ENCODE results near the gene UBAP2. TPM values are rescaled to one million over a fixed set of nuclear protein-coding genes. Genes with fewer than 3 reads are reported as not detected.
"Not testable (repeated sequence)": the region's sequence is repeated elsewhere in the genome, so short reads cannot be mapped to it uniquely, and the experiment has no call there.

The UBAP2 gene
- total RNA-seq, 1 donor from 2014 or later: 87.7 TPM

GRCh38 chr9:34025811-34026210 lies 22.9 kb downstream of the UBAP2 start:
- Mint-ChIP-seq H3K4me3 (ENCODE audit: unreplicated experiment) (no peak overlapping the region), H3K27ac (ENCODE audit: unreplicated experiment) (no peak overlapping the region), H3K9me3 (ENCODE audit: unreplicated experiment) (no peaks in the 10 kb centered on the region), H3K36me3 (ENCODE audit: low read depth, unreplicated experiment) (no peaks in the 10 kb centered on the region), H3K4me1 (ENCODE audit: unreplicated experiment) (peaks cover 7% of the 10 kb centered on the region), H3K27me3 (ENCODE audit: unreplicated experiment) (no peaks in the 10 kb centered on the region)
- DNase-seq (ENCODE audit: low spot score): no peak
- TF ChIP-seq CTCF (IDR thresholded peaks at IDR 0.05; ENCODE audit: unreplicated experiment): no peak

- H3K27me3 Mint-ChIP-seq (ENCODE audit: unreplicated experiment): peaks cover 1% of the 10 kb centered on the region
- H3K4me3 Mint-ChIP-seq (ENCODE audit: unreplicated experiment): no peak overlapping the region
- H3K9me3 Mint-ChIP-seq (ENCODE audit: unreplicated experiment): no peaks in the 10 kb centered on the region
- DNase-seq (ENCODE audit: low spot score): no peak
- peak overlapping the region; percentile 41 for H3K27ac Mint-ChIP-seq (ENCODE audit: unreplicated experiment)
- no peaks in the 10 kb centered on the region for H3K36me3 Mint-ChIP-seq (ENCODE audit: low read depth, unreplicated experiment)
- no peak for TF ChIP-seq CTCF (IDR thresholded peaks at IDR 0.05; ENCODE audit: unreplicated experiment)
- peaks cover 12% of the 10 kb centered on the region for H3K4me1 Mint-ChIP-seq (ENCODE audit: unreplicated experiment)
These were observed 23.6 kb downstream of the UBAP2 start for GRCh38 chr9:34025062-34025461.

DNA sequence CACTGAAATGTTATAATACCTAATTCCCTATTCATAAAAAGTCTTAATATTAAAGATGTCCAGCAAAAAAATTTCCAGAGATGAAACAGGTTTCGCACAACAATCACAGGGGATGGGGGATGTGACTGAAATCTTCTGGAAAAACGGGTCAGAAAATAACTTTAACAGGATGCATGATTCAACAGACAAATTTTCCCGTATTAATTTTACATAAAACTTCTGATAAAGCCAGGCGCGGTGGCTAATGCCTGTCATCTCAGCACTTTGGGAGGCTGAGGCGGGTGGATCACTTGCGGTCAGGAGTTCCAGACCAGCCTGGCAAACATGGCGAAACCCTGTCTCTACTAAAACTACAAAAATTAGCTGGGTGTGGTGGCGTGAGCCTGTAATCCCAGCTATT lies 24.2 kb downstream of the UBAP2 start:
- not testable (repeated sequence) for DNase-seq (ENCODE audit: low spot score); H3K4me3 Mint-ChIP-seq (ENCODE audit: unreplicated experiment); H3K36me3 Mint-ChIP-seq (ENCODE audit: low read depth, unreplicated experiment); H3K27me3 Mint-ChIP-seq (ENCODE audit: unreplicated experiment); H3K9me3 Mint-ChIP-seq (ENCODE audit: unreplicated experiment)
- Mint-ChIP-seq H3K4me1 (ENCODE audit: unreplicated experiment) (peaks cover 15% of the 10 kb centered on the region), H3K27ac (ENCODE audit: unreplicated experiment) (peak overlapping the region; percentile 4)

GRCh38 chr9:34016149-34016548 lies 32.5 kb downstream of the UBAP2 start:
- TF ChIP-seq CTCF (IDR thresholded peaks at IDR 0.05; ENCODE audit: unreplicated experiment): no peak
- Mint-ChIP-seq H3K9me3 (ENCODE audit: unreplicated experiment) (no peaks in the 10 kb centered on the region), H3K27ac (ENCODE audit: unreplicated experiment) (no peak overlapping the region), H3K36me3 (ENCODE audit: low read depth, unreplicated experiment) (peaks cover 12% of the 10 kb centered on the region), H3K4me1 (ENCODE audit: unreplicated experiment) (peaks cover 14% of the 10 kb centered on the region), H3K4me3 (ENCODE audit: unreplicated experiment) (peak overlapping the region; percentile 26), H3K27me3 (ENCODE audit: unreplicated experiment) (peaks cover 2% of the 10 kb centered on the region)
- DNase-seq (ENCODE audit: low spot score): no peak

DNA sequence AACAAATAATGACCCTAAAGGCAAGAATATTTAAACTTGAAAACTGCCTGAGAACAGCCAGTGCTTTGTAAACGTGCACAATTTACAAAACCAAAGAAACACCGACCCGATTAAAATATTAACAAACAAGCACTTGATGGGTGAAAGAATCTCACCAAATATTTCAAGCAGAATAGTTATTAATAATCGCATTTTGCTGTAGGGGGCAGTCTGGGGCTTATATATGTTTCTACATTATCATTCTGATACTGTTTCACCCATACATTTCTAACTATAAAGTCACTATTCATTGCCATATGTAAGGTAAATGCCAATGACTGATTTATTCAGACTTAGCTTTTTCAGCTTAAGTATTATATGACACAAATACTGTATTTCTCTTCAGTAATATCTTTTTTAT lies 37.7 kb downstream of the UBAP2 start:
- H3K4me1 Mint-ChIP-seq (ENCODE audit: unreplicated experiment): peaks cover 2% of the 10 kb centered on the region
- no peaks in the 10 kb centered on the region for H3K27me3 Mint-ChIP-seq (ENCODE audit: unreplicated experiment)
- H3K9me3 Mint-ChIP-seq (ENCODE audit: unreplicated experiment): no peaks in the 10 kb centered on the region
- no peak for DNase-seq (ENCODE audit: low spot score)
- no peak overlapping the region for H3K27ac Mint-ChIP-seq (ENCODE audit: unreplicated experiment)
- peaks cover 18% of the 10 kb centered on the region for H3K36me3 Mint-ChIP-seq (ENCODE audit: low read depth, unreplicated experiment)
- no peak for TF ChIP-seq CTCF (IDR thresholded peaks at IDR 0.05; ENCODE audit: unreplicated experiment)
- no peak overlapping the region for H3K4me3 Mint-ChIP-seq (ENCODE audit: unreplicated experiment)

DNA sequence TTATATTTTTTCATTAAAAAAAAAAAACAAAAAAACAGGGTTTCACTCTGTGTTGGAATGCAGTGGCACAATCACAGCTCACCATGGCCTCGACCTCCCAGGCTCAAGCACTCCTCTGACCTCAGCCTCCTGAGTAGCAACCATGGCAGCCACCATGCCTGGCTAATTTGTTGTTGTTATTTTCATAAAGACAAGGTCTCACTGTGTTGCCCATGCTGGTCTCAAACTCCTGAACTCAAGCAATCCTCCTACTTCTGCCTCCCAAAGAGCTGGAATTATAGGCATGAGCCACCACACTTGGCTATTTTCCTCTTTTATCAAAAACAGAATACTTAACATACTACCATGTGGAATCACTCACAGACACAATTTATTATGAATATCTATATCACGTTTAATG lies 46.7 kb downstream of the UBAP2 start:
- Mint-ChIP-seq H3K27ac (ENCODE audit: unreplicated experiment) (no peak overlapping the region), H3K27me3 (ENCODE audit: unreplicated experiment) (no peaks in the 10 kb centered on the region), H3K36me3 (ENCODE audit: low read depth, unreplicated experiment) (peaks cover 4% of the 10 kb centered on the region), H3K4me3 (ENCODE audit: unreplicated experiment) (no peak overlapping the region), H3K9me3 (ENCODE audit: unreplicated experiment) (no peaks in the 10 kb centered on the region), H3K4me1 (ENCODE audit: unreplicated experiment) (no peaks in the 10 kb centered on the region)
- TF ChIP-seq CTCF (IDR thresholded peaks at IDR 0.05; ENCODE audit: unreplicated experiment): no peak
- DNase-seq (ENCODE audit: low spot score): no peak
